MCF 10A (cell line): ENCODE results near the gene PDE4D. TPM values are rescaled to one million over a fixed set of nuclear protein-coding genes. Genes with fewer than 3 reads are reported as not detected.

Experiments used
- BruUV-seq: library from RNA; stranded (reverse); fragments of 400-500 nt; replicated peaks from 2 replicates; lab custom pipeline; 2021; lab: Mats Ljungman, UMichigan
- CTCF ChIA-PET: fragments of 300-600 bp; sonication (Branson Sonifier 250); formaldehyde crosslinking; extraction: SDS; loops from one replicate; lab custom pipeline; 2021; ENCODE audit warnings: antibody characterized with exemption, inconsistent platforms; lab: Yijun Ruan, JAX
- POLR2A ChIA-PET: fragments of 300-600, 350-650 bp; sonication (Branson Sonifier 250); formaldehyde crosslinking; extraction: SDS; loops from one replicate; lab custom pipeline; 2020; ENCODE audit warnings: antibody characterized with exemption, inconsistent platforms; lab: Yijun Ruan, JAX
- DNase-seq: peaks from one replicate; pipeline ENCODE4 v3.0.0-alpha.2; 2018; ENCODE audit not compliant: unreplicated experiment
- H3K27ac Mint-ChIP-seq: one replicate; pipeline ENCODE4 v1.8.0; 2022; ENCODE audit warnings: mild to moderate bottlenecking, low read depth, mixed read lengths; ENCODE audit not compliant: unreplicated experiment
- H3K27me3 Mint-ChIP-seq: one replicate; pipeline ENCODE4 v1.8.0; 2022; ENCODE audit warnings: mixed read lengths; ENCODE audit not compliant: insufficient read depth, unreplicated experiment
- H3K36me3 Mint-ChIP-seq: one replicate; pipeline ENCODE4 v1.8.0; 2022; ENCODE audit warnings: mild to moderate bottlenecking, moderate library complexity, mixed read lengths; ENCODE audit not compliant: insufficient read depth, unreplicated experiment
- H3K4me1 Mint-ChIP-seq: one replicate; pipeline ENCODE4 v1.8.0; 2022; ENCODE audit warnings: mixed read lengths; ENCODE audit not compliant: insufficient read depth, unreplicated experiment
- H3K4me3 Mint-ChIP-seq: one replicate; pipeline ENCODE4 v1.8.0; 2022; ENCODE audit warnings: mild to moderate bottlenecking, moderate library complexity, mixed read lengths; ENCODE audit not compliant: unreplicated experiment
- H3K9me3 Mint-ChIP-seq: one replicate; pipeline ENCODE4 v1.8.0; 2022; ENCODE audit warnings: mixed read lengths; ENCODE audit not compliant: unreplicated experiment
- intact Hi-C: fragments of 100-400 bp; cut with micrococcal nuclease; formaldehyde crosslinking; loops from 2 replicates; pipeline ENCODE4 v1.14.1; 2022
- total RNA-seq: library from RNA; stranded (reverse); gene quantifications from 2 replicates; pipeline ENCODE4 v1.2.3, GENCODE V29; 2022
- TF ChIP-seq, protein P1 (sequence below): fragments of 200-600 bp; IDR thresholded peaks from one replicate; pipeline ENCODE4 v1.8.0; 2022; ENCODE audit warnings: antibody characterized with exemption, mild to moderate bottlenecking; ENCODE audit not compliant: unreplicated experiment

PDE4D gene
- total RNA-seq, 1 experiment from 2014 or later, result 85.0 TPM

DNA sequence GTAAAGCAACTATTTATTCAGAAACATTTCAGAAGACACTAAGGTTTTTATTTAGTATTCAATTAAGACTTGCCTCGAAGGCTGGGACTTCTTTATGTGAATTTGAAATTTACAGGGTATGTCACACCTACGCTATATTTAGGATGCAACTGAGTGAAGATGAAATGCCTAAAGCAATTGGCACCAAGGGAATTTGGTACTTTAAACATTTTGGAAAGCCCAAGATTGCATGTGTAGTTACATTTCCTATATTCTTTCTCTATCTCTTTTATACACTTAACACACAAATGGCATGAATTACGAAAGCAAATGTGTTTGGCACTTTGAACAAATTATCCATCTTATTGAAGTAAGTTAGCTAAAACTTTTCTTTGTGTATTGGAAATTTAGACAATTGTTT, 633.3 kb downstream of the PDE4D start:
- intact Hi-C loops, result no loop called here
- CTCF ChIA-PET, result interaction anchor here (0.6 kb wide), 1 partner anchor 408 kb away, joined by 4 read pairs; no protein-coding TSS in a partner anchor
- H3K4me3 Mint-ChIP-seq, result no peak overlapping the region
- no peak overlapping the region for H3K27ac Mint-ChIP-seq
- POLR2A ChIA-PET, result no interaction called here
- H3K36me3 Mint-ChIP-seq, result no peaks in the 10 kb centered on the region
- no peak for DNase-seq
- no peaks in the 10 kb centered on the region for H3K4me1 Mint-ChIP-seq
- no peaks in the 10 kb centered on the region for H3K9me3 Mint-ChIP-seq
- no peaks in the 10 kb centered on the region for H3K27me3 Mint-ChIP-seq
- BruUV-seq, result no TSS peak
- TF ChIP-seq, protein P1, sequence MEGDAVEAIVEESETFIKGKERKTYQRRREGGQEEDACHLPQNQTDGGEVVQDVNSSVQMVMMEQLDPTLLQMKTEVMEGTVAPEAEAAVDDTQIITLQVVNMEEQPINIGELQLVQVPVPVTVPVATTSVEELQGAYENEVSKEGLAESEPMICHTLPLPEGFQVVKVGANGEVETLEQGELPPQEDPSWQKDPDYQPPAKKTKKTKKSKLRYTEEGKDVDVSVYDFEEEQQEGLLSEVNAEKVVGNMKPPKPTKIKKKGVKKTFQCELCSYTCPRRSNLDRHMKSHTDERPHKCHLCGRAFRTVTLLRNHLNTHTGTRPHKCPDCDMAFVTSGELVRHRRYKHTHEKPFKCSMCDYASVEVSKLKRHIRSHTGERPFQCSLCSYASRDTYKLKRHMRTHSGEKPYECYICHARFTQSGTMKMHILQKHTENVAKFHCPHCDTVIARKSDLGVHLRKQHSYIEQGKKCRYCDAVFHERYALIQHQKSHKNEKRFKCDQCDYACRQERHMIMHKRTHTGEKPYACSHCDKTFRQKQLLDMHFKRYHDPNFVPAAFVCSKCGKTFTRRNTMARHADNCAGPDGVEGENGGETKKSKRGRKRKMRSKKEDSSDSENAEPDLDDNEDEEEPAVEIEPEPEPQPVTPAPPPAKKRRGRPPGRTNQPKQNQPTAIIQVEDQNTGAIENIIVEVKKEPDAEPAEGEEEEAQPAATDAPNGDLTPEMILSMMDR, result no peak

DNA sequence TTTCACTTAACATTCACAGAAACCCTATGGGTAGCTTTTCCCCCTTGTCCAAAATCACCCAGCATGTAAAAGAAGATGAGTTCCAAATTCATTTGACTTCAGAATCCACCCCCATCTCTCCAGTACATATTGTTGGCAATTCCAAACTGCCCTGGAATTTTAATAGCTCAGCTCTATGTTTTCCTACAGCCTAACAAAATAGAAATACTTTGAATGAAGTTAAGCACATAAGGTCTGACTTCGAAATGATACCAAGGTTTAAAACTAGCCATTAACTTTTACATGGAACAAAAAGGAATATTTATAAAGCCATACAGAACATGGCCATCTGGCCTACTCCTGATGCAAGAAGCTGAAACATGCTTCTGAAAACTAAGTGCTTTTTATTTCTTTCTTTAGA, 634.3 kb downstream of the PDE4D start:
- Mint-ChIP-seq H3K4me1 (no peaks in the 10 kb centered on the region), H3K36me3 (no peaks in the 10 kb centered on the region), H3K9me3 (no peaks in the 10 kb centered on the region), H3K27me3 (no peaks in the 10 kb centered on the region), H3K27ac (no peak overlapping the region), H3K4me3 (no peak overlapping the region)
- CTCF ChIA-PET, result interaction anchor here (1.1 kb wide), 1 partner anchor 40 kb away, joined by 3 read pairs; no protein-coding TSS in a partner anchor
- DNase-seq, result no peak
- intact Hi-C loops, result no loop called here
- BruUV-seq, result no TSS peak
- TF ChIP-seq, protein P1, result no peak
- POLR2A ChIA-PET, result interaction anchor here (0.8 kb wide), 1 partner anchor 69 kb away, joined by 3 read pairs; no protein-coding TSS in a partner anchor

- no peaks in the 10 kb centered on the region for H3K9me3 Mint-ChIP-seq
- no peaks in the 10 kb centered on the region for H3K4me1 Mint-ChIP-seq
- no TSS peak for BruUV-seq
- no peaks in the 10 kb centered on the region for H3K36me3 Mint-ChIP-seq
- no peak overlapping the region for H3K27ac Mint-ChIP-seq
- no peaks in the 10 kb centered on the region for H3K27me3 Mint-ChIP-seq
- DNase-seq, result no peak
- CTCF ChIA-PET, result interaction anchor here (0.6 kb wide), 1 partner anchor 110 kb away, joined by 3 read pairs; no protein-coding TSS in a partner anchor
- TF ChIP-seq, protein P1, result no peak
- H3K4me3 Mint-ChIP-seq, result no peak overlapping the region
- intact Hi-C loops, result no loop called here
- POLR2A ChIA-PET, result no interaction called here
These were observed 635.8 kb downstream of the PDE4D start for GRCh38 chr5:59257488-59258400.

GRCh38 chr5:59256331-59256730, 637.2 kb downstream of the PDE4D start:
- Mint-ChIP-seq H3K36me3 (no peaks in the 10 kb centered on the region), H3K9me3 (no peaks in the 10 kb centered on the region), H3K4me3 (no peak overlapping the region), H3K27ac (no peak overlapping the region), H3K27me3 (no peaks in the 10 kb centered on the region), H3K4me1 (no peaks in the 10 kb centered on the region)
- DNase-seq, result no peak
- TF ChIP-seq, protein P1, result no peak
- POLR2A ChIA-PET, result interaction anchor here (1.0 kb wide), 1 partner anchor 15 kb away, joined by 3 read pairs; no protein-coding TSS in a partner anchor
- BruUV-seq, result no TSS peak
- intact Hi-C loops, result no loop called here
- CTCF ChIA-PET, result interaction anchor here (0.7 to 1.3 kb wide), 2 partner anchors 34 to 411 kb away, joined by 3 read pairs; no protein-coding TSS in a partner anchor
